ENCODE measurements around the gene WDR90. TPM values are rescaled to one million over a fixed set of nuclear protein-coding genes. Genes with fewer than 3 reads are reported as not detected.
A peak's percentile ranks its signal among the peaks of the same experiment; 100 is the strongest.

WDR90 gene
- total and polyA plus RNA-seq, 7 donors = 4.0 to 9.7 (median 8.0) TPM

DNA sequence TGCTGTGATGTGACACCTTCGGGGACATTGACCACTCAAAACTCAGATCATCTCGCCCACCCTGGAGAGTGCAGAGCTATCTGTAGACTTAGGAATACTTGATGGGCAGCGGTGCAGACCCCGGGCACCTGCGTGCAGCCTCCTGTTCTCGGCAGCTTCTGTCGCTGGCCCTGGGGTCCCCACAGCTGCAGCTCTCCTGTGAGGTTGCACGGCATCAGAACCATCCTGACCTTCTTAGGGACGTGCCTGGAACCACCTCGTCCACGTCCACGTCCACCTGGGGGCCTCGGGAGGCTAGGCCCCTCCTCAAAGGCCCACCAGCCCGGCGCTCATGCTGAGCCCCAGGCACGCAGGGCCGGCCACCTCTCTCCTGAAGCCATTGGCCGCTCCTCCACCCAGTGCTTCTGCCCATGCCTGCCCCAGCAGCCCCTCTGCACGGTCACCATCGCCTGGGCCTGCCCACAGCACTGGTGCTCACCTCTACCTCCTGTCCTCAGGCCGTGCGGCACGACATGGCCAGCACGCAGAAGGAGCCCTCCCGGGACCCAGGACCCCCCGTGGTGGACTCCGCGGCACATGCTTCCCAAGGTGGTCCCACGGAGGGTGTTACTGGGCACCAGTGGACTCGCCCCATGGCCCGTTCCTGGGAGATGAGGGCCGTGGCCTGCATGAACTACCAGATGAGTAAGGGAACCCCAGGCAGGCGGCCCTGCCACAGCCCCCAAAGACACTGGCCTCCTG, 20.7 kb upstream of the WDR90 start:
- intact Hi-C loops (cut with DNase I) = loop anchor here in 1 of 2 donors (5.0 kb wide), 1 partner anchor 36 kb away; the partner anchor contains the start of gene RAB40C
- TF ChIP-seq, protein P1, sequence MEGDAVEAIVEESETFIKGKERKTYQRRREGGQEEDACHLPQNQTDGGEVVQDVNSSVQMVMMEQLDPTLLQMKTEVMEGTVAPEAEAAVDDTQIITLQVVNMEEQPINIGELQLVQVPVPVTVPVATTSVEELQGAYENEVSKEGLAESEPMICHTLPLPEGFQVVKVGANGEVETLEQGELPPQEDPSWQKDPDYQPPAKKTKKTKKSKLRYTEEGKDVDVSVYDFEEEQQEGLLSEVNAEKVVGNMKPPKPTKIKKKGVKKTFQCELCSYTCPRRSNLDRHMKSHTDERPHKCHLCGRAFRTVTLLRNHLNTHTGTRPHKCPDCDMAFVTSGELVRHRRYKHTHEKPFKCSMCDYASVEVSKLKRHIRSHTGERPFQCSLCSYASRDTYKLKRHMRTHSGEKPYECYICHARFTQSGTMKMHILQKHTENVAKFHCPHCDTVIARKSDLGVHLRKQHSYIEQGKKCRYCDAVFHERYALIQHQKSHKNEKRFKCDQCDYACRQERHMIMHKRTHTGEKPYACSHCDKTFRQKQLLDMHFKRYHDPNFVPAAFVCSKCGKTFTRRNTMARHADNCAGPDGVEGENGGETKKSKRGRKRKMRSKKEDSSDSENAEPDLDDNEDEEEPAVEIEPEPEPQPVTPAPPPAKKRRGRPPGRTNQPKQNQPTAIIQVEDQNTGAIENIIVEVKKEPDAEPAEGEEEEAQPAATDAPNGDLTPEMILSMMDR (IDR thresholded peaks at IDR 0.05) = no peak
- no peak for ATAC-seq
- peaks cover 0 to 35% of the 10 kb centered on the region in 2 donors for H3K36me3 ChIP-seq (ENCODE audit: insufficient read depth in 1 of 2, low read depth in 1 of 2)
- H3K4me1 ChIP-seq = peaks cover 25% of the 10 kb centered on the region
- H3K4me3 ChIP-seq = no peak overlapping the region
- peak; percentile 16 to 57 for DNase-seq
- no peaks in the 10 kb centered on the region for H3K27me3 ChIP-seq (ENCODE audit: insufficient read depth in 3 of 3, low read length in 2 of 3)
- WGBS, 3 donors = 86 to 93% (median 88%) methylated on average over 33 of the region's 33 CpGs
- no peaks in the 10 kb centered on the region for H3K9me3 ChIP-seq
- H3K27ac ChIP-seq = no peak overlapping the region

DNA sequence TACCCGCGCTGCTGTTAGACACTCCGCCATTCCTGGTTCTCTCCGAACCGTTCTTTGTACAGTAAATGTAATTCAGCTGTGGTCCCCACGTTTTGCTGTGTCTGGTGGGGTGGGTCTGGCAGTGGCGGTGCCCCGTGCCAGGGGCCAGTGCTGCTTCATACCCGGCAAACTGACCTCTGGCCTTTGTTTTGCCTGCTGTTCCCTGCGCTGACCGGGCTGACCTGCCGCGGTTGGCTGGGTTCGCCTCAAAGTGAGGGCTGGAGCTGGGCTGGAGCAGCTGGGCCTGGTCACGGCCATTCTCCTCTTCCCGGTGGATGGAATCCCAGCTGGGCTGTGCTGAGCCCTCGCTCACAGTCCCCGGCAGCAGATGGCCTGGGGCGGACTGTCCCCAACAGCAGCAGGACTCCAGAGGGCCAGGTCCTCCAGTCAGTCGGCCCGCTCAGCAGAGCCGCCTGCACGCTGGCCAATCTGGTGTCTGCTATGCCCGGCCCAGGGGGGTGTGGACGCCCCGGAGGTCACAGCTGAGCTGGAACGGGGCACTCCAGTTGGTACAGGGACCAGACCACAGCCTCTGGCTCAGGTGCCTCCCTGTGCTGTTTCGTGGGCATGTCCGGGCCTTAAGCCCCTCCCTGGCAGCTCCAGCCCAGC, 19.9 kb upstream of the WDR90 start:
- Histone ChIP-seq H3K4me1 (peaks cover 25% of the 10 kb centered on the region), H3K36me3 (ENCODE audit: insufficient read depth in 1 of 2, low read depth in 1 of 2) (peaks cover 0 to 43% of the 10 kb centered on the region in 2 donors), H3K27ac (peak overlapping the region; percentile 4), H3K27me3 (ENCODE audit: insufficient read depth in 3 of 3, low read length in 2 of 3) (no peaks in the 10 kb centered on the region), H3K4me3 (no peak overlapping the region), H3K9me3 (no peaks in the 10 kb centered on the region)
- TF ChIP-seq, protein P1 (IDR thresholded peaks at IDR 0.05) = no peak
- DNase-seq (peak; percentile 32 to 65), ATAC-seq (peak in 3 of 4 donors; percentile 6 to 20 (median 17))
- intact Hi-C loops (cut with DNase I) = loop anchor here in 1 of 2 donors (5.0 kb wide), 1 partner anchor 37 kb away; the partner anchor contains the start of gene RAB40C
- 47 to 58% (median 55%) methylated on average over 28 to 29 of the region's 29 CpGs for WGBS, 3 donors

DNA sequence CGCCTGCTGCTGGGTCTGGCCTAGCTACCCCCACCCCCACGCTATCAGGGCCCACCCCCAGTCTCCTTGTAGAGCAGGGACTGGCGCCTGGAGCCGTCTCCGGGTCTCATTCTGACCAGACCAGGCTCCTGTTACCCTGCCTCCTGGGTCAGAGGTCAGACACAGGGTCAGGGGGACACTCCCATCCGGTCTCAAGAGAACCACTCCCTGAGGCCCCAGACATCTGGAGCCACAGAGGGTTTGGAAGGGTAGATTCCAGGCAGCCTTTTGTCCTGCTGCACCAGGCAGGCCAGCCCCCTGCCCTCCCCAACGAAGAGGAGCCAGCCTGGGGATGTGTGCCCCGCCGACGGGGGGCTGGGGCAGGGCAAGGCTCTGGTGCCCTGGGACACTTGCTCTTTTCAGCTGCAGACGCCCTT, 19.3 kb upstream of the WDR90 start:
- DNase-seq (peak in 1 of 2 donors; percentile 23), ATAC-seq (peak in 1 of 4 donors; percentile 1)
- Histone ChIP-seq H3K9me3 (no peaks in the 10 kb centered on the region), H3K27me3 (ENCODE audit: insufficient read depth in 3 of 3, low read length in 2 of 3) (no peaks in the 10 kb centered on the region), H3K4me3 (no peak overlapping the region), H3K27ac (peak overlapping the region; percentile 4), H3K36me3 (ENCODE audit: insufficient read depth in 1 of 2, low read depth in 1 of 2) (peaks cover 0 to 46% of the 10 kb centered on the region in 2 donors), H3K4me1 (peaks cover 26% of the 10 kb centered on the region)
- TF ChIP-seq, protein P1 (IDR thresholded peaks at IDR 0.05) = no peak
- 42 to 51% (median 43%) methylated on average over 10 to 11 of the region's 11 CpGs for WGBS, 3 donors
- intact Hi-C loops (cut with DNase I) = loop anchor here (5.0 kb wide), 1 partner anchor 38 kb away; the partner anchor contains the start of gene RAB40C (in 2 of the 2)

DNA sequence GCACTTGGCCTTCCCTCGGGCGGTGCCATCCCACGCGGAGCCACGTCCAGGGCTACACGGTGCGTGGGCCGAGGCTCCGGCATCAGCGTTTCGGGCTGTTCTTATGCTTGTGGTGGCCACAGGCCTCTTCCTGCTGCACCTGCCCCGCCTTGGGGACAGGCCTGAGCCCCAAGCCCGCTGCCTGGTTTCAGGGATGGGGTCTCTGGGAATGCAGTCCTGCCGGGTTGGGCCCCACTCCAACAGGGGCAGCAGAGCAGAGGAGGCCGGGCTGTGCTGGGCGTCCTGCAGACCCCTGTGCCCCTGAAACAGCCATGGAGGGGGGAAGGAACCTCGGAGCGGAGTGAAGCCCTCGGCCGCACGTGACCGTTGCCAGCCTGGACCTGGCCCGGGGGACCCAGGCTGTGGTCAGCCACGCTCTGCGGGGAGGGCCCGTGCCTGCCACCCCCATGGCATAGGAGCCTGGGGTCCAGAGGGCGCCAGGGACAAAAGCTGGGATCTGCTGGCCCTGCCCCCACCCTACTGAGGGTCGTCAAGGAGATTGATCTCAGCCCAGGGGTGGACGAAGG, 18.8 kb upstream of the WDR90 start:
- TF ChIP-seq, protein P1 (IDR thresholded peaks at IDR 0.05) = no peak
- DNase-seq (peak; percentile 30 to 48), ATAC-seq (no peak)
- Histone ChIP-seq H3K36me3 (ENCODE audit: insufficient read depth in 1 of 2, low read depth in 1 of 2) (peaks cover 0 to 44% of the 10 kb centered on the region in 2 donors), H3K27me3 (ENCODE audit: insufficient read depth in 3 of 3, low read length in 2 of 3) (no peaks in the 10 kb centered on the region), H3K9me3 (no peaks in the 10 kb centered on the region), H3K4me1 (peaks cover 31% of the 10 kb centered on the region), H3K4me3 (no peak overlapping the region), H3K27ac (peak overlapping the region; percentile 4)
- intact Hi-C loops (cut with DNase I) = loop anchor here in 1 of 2 donors (5.0 kb wide), 1 partner anchor 38 kb away; the partner anchor contains the start of gene RAB40C
- 44 to 52% (median 46%) methylated on average over 27 to 29 of the region's 29 CpGs for WGBS, 3 donors

Data from psoas muscle (tissue), 8 donors.